OCI-LY1 (cell line): ENCODE data around the gene BST1.
A peak's percentile ranks its signal among the peaks of the same experiment; 100 is the strongest.
"Not testable (repeated sequence)": the region's sequence is repeated elsewhere in the genome, so short reads cannot be mapped to it uniquely, and the experiment has no call there.

Source experiments
- H2AFZ ChIP-seq: fragments of 200-600 bp; sonication (generic), shearing (Covaris generic); 2 replicates; pipeline ENCODE4 v1.6.0; 2014; ENCODE audit warnings: antibody characterized with exemption, mild to moderate bottlenecking, low read length
- H3F3A ChIP-seq: fragments of 200-600 bp; sonication (generic), shearing (Covaris generic); 2 replicates; pipeline ENCODE4 v1.6.0; 2014; ENCODE audit warnings: mild to moderate bottlenecking, antibody characterized with exemption, low read length, moderate library complexity; ENCODE audit not compliant: insufficient read depth
- H3K27ac ChIP-seq: fragments of 200-600 bp; sonication (generic); 2 replicates; pipeline ENCODE4 v1.5.1; 2014; ENCODE audit warnings: low read length, mixed run types, mild to moderate bottlenecking, low read depth; ENCODE audit not compliant: poor library complexity, severe bottlenecking
- H3K27me3 ChIP-seq: fragments of 200-600 bp; sonication (generic); 2 replicates; pipeline ENCODE4 v1.6.0; 2014; ENCODE audit warnings: antibody characterized with exemption, mild to moderate bottlenecking, low read length, moderate library complexity; ENCODE audit not compliant: insufficient read depth
- H3K36me3 ChIP-seq: fragments of 200-600 bp; sonication (generic); 2 replicates; pipeline ENCODE4 v1.6.1; 2014; ENCODE audit warnings: mild to moderate bottlenecking, antibody characterized with exemption, low read length, moderate library complexity, mixed read lengths; ENCODE audit not compliant: insufficient read depth
- H3K4me1 ChIP-seq: fragments of 200-600 bp; sonication (generic); 2 replicates; pipeline ENCODE4 v1.5.1; 2014; ENCODE audit warnings: mild to moderate bottlenecking, low read length, moderate library complexity; ENCODE audit not compliant: insufficient read depth, severe bottlenecking
- H3K4me2 ChIP-seq: fragments of 200-600 bp; sonication (generic), shearing (Covaris generic); 2 replicates; pipeline ENCODE4 v1.6.1; 2014; ENCODE audit warnings: low read length
- H3K4me3 ChIP-seq: fragments of 200-600 bp; sonication (generic); 2 replicates; pipeline ENCODE4 v1.5.1; 2014; ENCODE audit warnings: low read length, low read depth, mild to moderate bottlenecking, mixed read lengths; ENCODE audit not compliant: poor library complexity, severe bottlenecking
- H3K79me2 ChIP-seq: fragments of 200-600 bp; shearing (Covaris generic); 2 replicates; pipeline ENCODE4 v1.6.1; 2016; ENCODE audit warnings: mixed run types, low read length, mixed read lengths; ENCODE audit not compliant: insufficient read depth
- H3K9ac ChIP-seq: fragments of 200-600 bp; sonication (generic), shearing (Covaris generic); 2 replicates; pipeline ENCODE4 v1.6.1; 2014; ENCODE audit warnings: mild to moderate bottlenecking, low read length, mixed read lengths
- H3K9me2 ChIP-seq: fragments of 200-600 bp; sonication (generic), shearing (Covaris generic); 2 replicates; pipeline ENCODE4 v1.6.1; 2014; ENCODE audit warnings: low read depth, mild to moderate bottlenecking, low read length, mixed read lengths
- H3K9me3 ChIP-seq: fragments of 200-600 bp; shearing (Covaris generic); 2 replicates; pipeline ENCODE4 v1.6.1; 2014; ENCODE audit warnings: low read length, mixed read lengths
- H4K20me1 ChIP-seq: fragments of 200-600 bp; sonication (generic), shearing (Covaris generic); 2 replicates; pipeline ENCODE4 v1.6.0; 2016; ENCODE audit warnings: mild to moderate bottlenecking, low read length; ENCODE audit not compliant: insufficient read depth
- CTCF ChIP-seq: fragments of 200-600 bp; sonication (generic), shearing (Covaris generic); IDR thresholded peaks from 2 replicates; pipeline ENCODE4 v1.5.1; 2017; ENCODE audit warnings: mild to moderate bottlenecking, antibody characterized with exemption, low read length, moderate library complexity, mixed read lengths
- EZH2 ChIP-seq: fragments of 200-600 bp; sonication (generic), shearing (Covaris generic); IDR thresholded peaks from 2 replicates; pipeline ENCODE4 v1.8.0; 2017; ENCODE audit warnings: borderline replicate concordance, mixed run types, mild to moderate bottlenecking, antibody characterized with exemption, low read length, moderate library complexity, mixed read lengths

BST1 gene

GRCh38 chr4:15757054-15757453 lies 54.2 kb downstream of the BST1 start:
- Histone ChIP-seq H3K9me3 (no peaks in the 10 kb centered on the region), H3K79me2 (no peaks in the 10 kb centered on the region), H3F3A (no peaks in the 10 kb centered on the region), H3K9me2 (no peaks in the 10 kb centered on the region), H3K36me3 (no peaks in the 10 kb centered on the region), H3K4me2 (peak overlapping the region; percentile 51), H3K4me3 (peak overlapping the region; percentile 47), H4K20me1 (no peaks in the 10 kb centered on the region), H2AFZ (0 out of 2 replicates have a peak overlapping the region, but pooled peaks have one; percentile 80), H3K9ac (peak overlapping the region; percentile 40), H3K4me1 (peaks cover 30% of the 10 kb centered on the region), H3K27me3 (no peaks in the 10 kb centered on the region), H3K27ac (peak overlapping the region; percentile 87)
- no peak for TF ChIP-seq EZH2
- TF ChIP-seq CTCF = no peak

GRCh38 chr4:15758294-15758693 lies 55.4 kb downstream of the BST1 start:
- H3K9me2 ChIP-seq = no peaks in the 10 kb centered on the region
- H4K20me1 ChIP-seq = no peaks in the 10 kb centered on the region
- H3F3A ChIP-seq = no peaks in the 10 kb centered on the region
- no peaks in the 10 kb centered on the region for H3K9me3 ChIP-seq
- TF ChIP-seq CTCF (no peak), EZH2 (no peak)
- no peaks in the 10 kb centered on the region for H3K36me3 ChIP-seq
- H3K9ac ChIP-seq = no peak overlapping the region
- H3K4me3 ChIP-seq = no peak overlapping the region
- H3K79me2 ChIP-seq = no peaks in the 10 kb centered on the region
- no peak overlapping the region for H2AFZ ChIP-seq
- no peaks in the 10 kb centered on the region for H3K27me3 ChIP-seq
- H3K27ac ChIP-seq = no peak overlapping the region
- peaks cover 30% of the 10 kb centered on the region for H3K4me1 ChIP-seq
- H3K4me2 ChIP-seq = no peak overlapping the region

- H2AFZ ChIP-seq, H3K79me2 ChIP-seq, H3K4me2 ChIP-seq, H3F3A ChIP-seq, H3K9ac ChIP-seq, H3K27me3 ChIP-seq, H4K20me1 ChIP-seq, H3K27ac ChIP-seq, H3K4me3 ChIP-seq, H3K36me3 ChIP-seq, H3K9me2 ChIP-seq, H3K9me3 ChIP-seq: not testable (repeated sequence)
- H3K4me1 ChIP-seq = peaks cover 22% of the 10 kb centered on the region
Observed at GRCh38 chr4:15762460-15762859, 59.6 kb downstream of the BST1 start.

GRCh38 chr4:15765391-15765790 lies 62.5 kb downstream of the BST1 start:
- TF ChIP-seq CTCF (no peak), EZH2 (no peak)
- H3K9me3 ChIP-seq = no peaks in the 10 kb centered on the region
- no peaks in the 10 kb centered on the region for H3K9me2 ChIP-seq
- H3K79me2 ChIP-seq = no peaks in the 10 kb centered on the region
- H3K9ac ChIP-seq = no peak overlapping the region; the same call in 1 of the 2 replicates
- no peak overlapping the region for H3K4me3 ChIP-seq
- H3K4me2 ChIP-seq = peak overlapping the region; percentile 50; the same call in 1 of the 2 replicates
- H3K27ac ChIP-seq = peak overlapping the region; percentile 93
- H3K36me3 ChIP-seq = no peaks in the 10 kb centered on the region
- H2AFZ ChIP-seq = no peak overlapping the region
- no peaks in the 10 kb centered on the region for H3K27me3 ChIP-seq
- H3F3A ChIP-seq = no peaks in the 10 kb centered on the region
- peaks cover 22% of the 10 kb centered on the region for H3K4me1 ChIP-seq
- no peaks in the 10 kb centered on the region for H4K20me1 ChIP-seq
